Muscle of arm (tissue), 12 donors: Measurements from ENCODE around the gene DSCAM. TPM values are rescaled to one million over a fixed set of nuclear protein-coding genes. Genes with fewer than 3 reads are reported as not detected.

Source experiments
- DNase-seq: peaks from one replicate; pipeline ENCODE4 v3.0.0-alpha.2; 2013
- polyA plus RNA-seq, 12 donors: library from polyadenylated mRNA; unstranded; fragments of 120-200 nt; gene quantifications; one replicate each; pipeline ENCODE4 v1.2.1, GENCODE V29; 2013; ENCODE audit not compliant: insufficient read length in 12 of 12

DSCAM gene
- polyA plus RNA-seq, 12 donors = 0.54 to 2.2 (median 1.4) TPM; not detected in 1

- no peak for DNase-seq
Measured at GRCh38 chr21:40783404-40783803, 63.6 kb downstream of the DSCAM start.

GRCh38 chr21:40770435-40771055, 76.4 kb downstream of the DSCAM start:
- no peak for DNase-seq

- no peak for DNase-seq
Measured at GRCh38 chr21:40769231-40769630, 77.7 kb downstream of the DSCAM start.

GRCh38 chr21:40768056-40768455, 78.9 kb downstream of the DSCAM start:
- DNase-seq = no peak

GRCh38 chr21:40766381-40766780, 80.6 kb downstream of the DSCAM start:
- no peak for DNase-seq

GRCh38 chr21:40765811-40766210, 81.1 kb downstream of the DSCAM start:
- DNase-seq = no peak

GRCh38 chr21:40760821-40761220, 86.1 kb downstream of the DSCAM start:
- DNase-seq = no peak

- no peak for DNase-seq
Measured at GRCh38 chr21:40759061-40759460, 87.9 kb downstream of the DSCAM start.

GRCh38 chr21:40757366-40757765, 89.6 kb downstream of the DSCAM start:
- DNase-seq = no peak

- no peak for DNase-seq
Measured at GRCh38 chr21:40754466-40754865, 92.5 kb downstream of the DSCAM start.

- DNase-seq = no peak
Measured at GRCh38 chr21:40753756-40754155, 93.2 kb downstream of the DSCAM start.

GRCh38 chr21:40752125-40752524, 94.8 kb downstream of the DSCAM start:
- no peak for DNase-seq

- DNase-seq = no peak
Measured at GRCh38 chr21:40751221-40751620, 95.7 kb downstream of the DSCAM start.

- no peak for DNase-seq
Measured at GRCh38 chr21:40736145-40736544, 110.8 kb downstream of the DSCAM start.

GRCh38 chr21:40733024-40733397, 113.9 kb downstream of the DSCAM start:
- DNase-seq = no peak

GRCh38 chr21:40732253-40733023, 114.5 kb downstream of the DSCAM start:
- no peak for DNase-seq

- no peak for DNase-seq
Measured at GRCh38 chr21:40731206-40731605, 115.8 kb downstream of the DSCAM start.

GRCh38 chr21:40730426-40730800, 116.5 kb downstream of the DSCAM start:
- DNase-seq = no peak

GRCh38 chr21:40729761-40730425, 117.1 kb downstream of the DSCAM start:
- DNase-seq = no peak

GRCh38 chr21:40723966-40724365, 123.0 kb downstream of the DSCAM start:
- no peak for DNase-seq

- DNase-seq = no peak
Measured at GRCh38 chr21:40723317-40723716, 123.6 kb downstream of the DSCAM start.

- DNase-seq = no peak
Measured at GRCh38 chr21:40719615-40720014, 127.3 kb downstream of the DSCAM start.

GRCh38 chr21:40717028-40717427, 129.9 kb downstream of the DSCAM start:
- DNase-seq = no peak
